Stimulated activated CD4-positive, alpha-beta T cell treated with anti-CD3 and anti-CD28 coated beads, TNF-alpha, amount 100 ng/mL, for 1 hour (primary cell): Measurements from ENCODE around the gene ATAD5.
"Not testable (repeated sequence)": the region's sequence is repeated elsewhere in the genome, so short reads cannot be mapped to it uniquely, and the experiment has no call there.

Experiments
- DNase-seq, 3 donors: peaks; one replicate each; pipeline ENCODE4 v3.0.0-alpha.2; 2020; ENCODE audit warnings: low read depth in 3 of 3, low spot score in 1 of 3

The ATAD5 gene

DNA sequence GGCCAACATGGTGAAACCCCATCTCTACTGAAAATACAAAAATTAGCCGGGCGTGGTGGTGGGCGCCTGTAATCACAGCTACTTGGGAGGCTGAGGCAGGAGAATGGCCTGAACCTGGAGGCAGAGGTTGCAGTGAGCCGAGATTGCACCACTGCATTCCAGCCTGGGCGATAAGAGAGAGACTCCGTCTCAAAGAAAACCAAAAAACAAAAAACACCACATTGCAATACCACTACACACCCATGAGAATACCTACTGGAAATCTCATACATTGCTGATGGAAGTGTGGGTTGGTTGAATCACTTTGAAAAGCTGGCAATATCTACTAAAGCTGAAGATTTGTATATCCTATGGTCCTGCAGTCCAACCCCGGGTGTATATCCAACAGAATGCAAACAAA lies 78.4 kb downstream of the ATAD5 start:
- DNase-seq, result not testable (repeated sequence)

DNA sequence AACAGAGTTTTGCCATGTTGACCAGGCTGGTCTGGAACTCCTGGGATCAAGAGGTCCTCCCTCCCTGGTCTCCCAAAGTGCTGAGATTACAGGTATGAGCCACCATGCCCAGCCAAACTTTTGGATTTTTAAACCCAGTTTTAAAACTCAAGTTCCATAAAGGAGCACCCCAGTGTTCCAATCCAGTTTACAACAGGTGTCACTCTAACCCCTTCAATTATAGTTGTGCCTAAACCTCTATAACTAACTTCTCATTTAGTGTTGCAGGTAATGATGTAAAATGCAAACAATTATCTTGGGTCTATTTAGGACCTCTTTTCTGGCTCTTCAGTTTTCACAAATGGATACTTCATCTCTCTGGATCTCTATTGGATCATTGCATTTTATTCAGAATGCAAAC lies 82.2 kb downstream of the ATAD5 start:
- no peak for DNase-seq

- DNase-seq, result no peak
Measured at GRCh38 chr17:30915833-30916611, 84.3 kb downstream of the ATAD5 start.

DNA sequence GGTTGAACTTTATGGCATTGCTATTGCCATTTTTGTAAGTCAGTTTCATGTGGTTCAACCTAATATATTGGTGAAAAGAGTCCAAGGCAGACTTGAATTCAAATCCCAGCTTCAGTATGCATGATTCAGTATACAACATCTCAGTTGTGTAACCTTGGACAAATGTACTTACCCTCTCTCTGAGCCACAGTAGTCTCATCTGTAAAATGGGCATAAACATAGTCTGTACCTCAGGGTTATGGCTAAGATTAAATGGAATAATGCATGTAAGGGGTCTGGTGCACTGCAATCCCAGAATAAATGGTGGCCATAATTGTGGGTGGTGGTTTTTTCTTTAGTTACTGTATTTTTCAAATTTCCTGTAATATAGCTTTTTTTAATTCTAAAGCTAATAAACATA lies 85.3 kb downstream of the ATAD5 start:
- DNase-seq, result no peak

DNA sequence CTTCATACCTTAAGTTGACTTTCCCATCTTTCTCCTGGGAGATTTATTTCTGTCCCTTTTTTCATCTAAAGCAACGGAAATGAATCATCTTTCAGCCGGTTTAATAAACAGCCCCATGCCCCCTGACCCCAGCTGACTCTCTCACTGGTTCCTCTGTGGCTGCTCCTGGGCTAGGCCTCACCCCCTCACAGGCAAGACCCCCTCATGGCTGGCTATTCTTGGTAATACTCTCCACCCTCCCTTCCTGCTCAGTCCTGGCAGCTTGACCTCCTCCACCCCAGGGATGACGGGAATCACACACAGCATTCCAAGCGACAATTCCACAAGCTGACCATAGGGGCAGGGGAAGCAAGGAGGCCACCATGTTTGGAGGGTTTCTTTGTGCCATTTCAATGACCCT lies 88.5 kb downstream of the ATAD5 start:
- DNase-seq, result no peak

DNA sequence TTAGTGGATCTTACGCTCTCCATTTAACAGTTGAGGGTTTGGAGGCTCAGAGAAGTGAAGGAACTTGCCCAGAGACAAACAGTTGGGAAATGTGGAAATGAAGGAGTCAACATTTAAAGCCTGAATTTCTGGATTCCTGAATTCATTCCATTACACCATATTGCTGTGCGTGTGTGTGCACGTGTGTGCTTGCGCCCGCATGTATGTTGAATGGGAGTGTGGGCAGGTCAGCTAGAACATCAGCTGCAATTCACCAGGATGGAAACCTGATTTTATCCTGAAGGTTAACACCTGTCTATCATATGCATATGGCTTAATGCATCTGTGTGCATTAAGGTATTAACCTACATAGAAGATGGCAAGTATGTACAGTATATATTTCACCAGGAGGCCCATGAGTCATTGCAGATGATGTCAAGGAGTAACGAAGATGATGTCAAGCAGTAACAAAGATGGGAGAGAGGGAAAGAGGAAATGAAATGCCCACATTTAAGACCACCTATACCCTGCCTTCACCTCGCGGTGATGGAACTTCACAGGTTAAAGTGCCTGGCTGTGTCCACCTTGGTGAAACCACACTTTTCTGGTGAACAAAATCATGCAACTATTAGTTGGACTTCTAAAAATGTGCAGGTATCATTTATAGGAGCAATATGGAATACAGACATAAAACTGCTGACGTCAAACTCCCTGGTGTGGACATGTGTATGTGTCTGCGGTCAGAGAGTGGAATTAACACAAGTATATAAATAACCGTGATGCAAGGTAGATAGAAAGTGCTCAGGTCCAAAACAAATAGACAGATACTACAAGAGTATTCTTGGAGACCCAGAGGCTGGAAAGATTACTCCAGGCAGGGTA lies 89.1 kb downstream of the ATAD5 start:
- no peak for DNase-seq

- DNase-seq, result no peak
Measured at GRCh38 chr17:30921544-30922196, 89.9 kb downstream of the ATAD5 start, which contains the start of gene ADAP2. Gene ADAP2 (plus strand): TSS chr17:30921945. CDS start chr17:30922015, 70 bp downstream.

- no peak for DNase-seq
Measured at GRCh38 chr17:30922235-30923030, 90.7 kb downstream of the ATAD5 start.

DNA sequence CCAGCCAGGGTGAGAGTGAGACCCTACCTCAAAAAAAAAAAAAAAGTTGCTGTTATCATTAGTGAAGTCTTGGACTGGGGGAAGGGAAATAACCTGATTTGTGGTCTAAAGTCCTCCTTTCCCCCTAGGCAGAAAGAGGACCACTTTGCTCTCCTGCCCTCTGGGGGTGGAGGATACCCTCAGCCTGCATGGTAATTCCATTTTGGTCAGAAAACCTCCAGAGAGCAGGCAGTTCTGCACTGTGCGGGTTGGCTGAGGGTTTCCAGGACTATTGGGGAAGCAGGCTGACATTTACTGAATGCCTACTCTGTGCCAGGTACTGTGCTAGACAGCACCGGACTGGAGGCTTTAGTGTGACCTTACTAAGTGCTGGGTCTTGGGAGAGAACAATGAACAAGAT lies 92.6 kb downstream of the ATAD5 start:
- no peak for DNase-seq

DNA sequence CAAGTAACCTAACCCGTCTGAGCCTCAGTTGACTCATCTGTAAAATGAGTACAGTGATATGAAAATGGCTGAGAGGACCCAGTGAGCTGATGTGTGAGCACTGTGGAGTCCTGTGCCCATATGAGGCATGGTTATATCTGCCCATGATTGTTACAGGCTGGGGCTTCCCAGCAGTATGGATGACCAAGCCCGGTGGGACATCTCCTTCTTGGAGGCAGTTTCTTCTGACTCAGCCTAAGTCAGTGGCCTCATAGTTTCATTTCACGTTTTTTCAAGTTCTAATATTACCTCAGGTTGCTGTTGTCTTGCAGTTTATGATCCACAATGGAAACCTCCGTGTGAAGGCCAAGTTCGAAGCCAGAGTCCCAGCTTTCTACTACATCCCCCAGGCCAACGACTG lies 94.8 kb downstream of the ATAD5 start:
- no peak for DNase-seq

- no peak for DNase-seq
Measured at GRCh38 chr17:30927756-30928155, 96.0 kb downstream of the ATAD5 start.

DNA sequence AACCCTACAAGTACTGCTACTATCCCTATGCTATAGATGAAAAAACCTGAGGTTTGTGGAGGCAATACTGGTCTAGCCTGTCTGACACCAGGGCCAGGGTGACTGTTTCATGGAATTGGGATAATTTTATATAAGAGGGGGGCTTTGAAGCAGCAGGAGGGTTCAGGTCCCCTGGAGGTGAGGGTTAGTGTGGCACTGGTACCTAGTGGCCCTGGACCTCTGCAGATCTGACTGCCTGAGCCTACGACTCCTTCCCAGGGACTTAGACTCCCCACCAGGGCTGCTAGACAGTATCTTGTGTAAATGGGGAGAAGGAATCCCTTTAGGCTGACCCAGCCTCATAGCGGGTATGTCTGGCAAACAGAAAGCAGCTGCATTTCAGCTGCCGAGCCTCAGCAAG lies 96.8 kb downstream of the ATAD5 start:
- DNase-seq, result no peak

DNA sequence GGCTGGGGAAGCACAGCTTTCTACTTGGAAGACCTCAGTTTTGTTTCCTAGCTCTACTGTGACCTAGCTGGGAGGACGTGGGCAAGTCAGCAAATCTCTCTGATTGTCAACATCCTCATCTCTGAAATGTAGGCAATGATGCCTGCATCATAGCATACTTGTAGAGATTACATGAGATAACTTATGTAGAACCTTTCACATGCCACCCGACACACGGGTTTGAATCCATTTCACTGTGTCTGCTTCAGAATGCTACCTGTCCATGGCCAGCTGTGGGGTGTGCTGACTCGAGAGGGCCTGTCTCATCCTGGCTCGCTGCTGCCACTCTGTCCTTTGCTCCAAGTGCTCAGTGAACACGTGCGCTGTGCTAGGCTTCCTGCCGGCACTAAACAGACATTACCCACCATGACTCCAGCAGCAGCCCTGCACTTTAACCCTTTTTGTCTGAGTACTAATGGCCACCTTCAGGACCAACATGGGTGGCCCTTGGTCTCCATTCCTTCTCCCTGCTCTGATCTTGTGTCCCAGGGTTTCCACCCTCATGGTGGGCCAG lies 97.4 kb downstream of the ATAD5 start:
- DNase-seq, result no peak

- not testable (repeated sequence) for DNase-seq
Measured at GRCh38 chr17:30929861-30930260, 98.1 kb downstream of the ATAD5 start.

DNA sequence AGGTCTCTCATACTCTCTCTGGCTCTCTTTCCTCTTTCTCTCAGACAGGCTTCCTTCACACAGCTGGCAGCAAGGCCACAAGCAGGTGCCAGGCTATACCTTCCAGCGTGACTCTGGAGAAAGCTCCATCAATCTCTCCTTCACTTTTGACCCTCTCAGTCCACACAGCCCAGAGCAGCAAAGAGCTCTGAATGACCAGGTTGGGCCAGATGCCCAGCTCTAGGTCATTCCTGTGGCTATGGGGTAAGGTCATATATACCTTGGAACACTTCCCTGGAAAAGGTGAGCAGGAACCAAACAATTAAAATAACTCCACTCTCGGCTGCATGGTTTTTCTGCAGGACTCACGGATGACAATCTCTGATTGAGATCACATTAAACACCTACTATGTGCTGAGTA lies 98.7 kb downstream of the ATAD5 start:
- DNase-seq, result no peak

DNA sequence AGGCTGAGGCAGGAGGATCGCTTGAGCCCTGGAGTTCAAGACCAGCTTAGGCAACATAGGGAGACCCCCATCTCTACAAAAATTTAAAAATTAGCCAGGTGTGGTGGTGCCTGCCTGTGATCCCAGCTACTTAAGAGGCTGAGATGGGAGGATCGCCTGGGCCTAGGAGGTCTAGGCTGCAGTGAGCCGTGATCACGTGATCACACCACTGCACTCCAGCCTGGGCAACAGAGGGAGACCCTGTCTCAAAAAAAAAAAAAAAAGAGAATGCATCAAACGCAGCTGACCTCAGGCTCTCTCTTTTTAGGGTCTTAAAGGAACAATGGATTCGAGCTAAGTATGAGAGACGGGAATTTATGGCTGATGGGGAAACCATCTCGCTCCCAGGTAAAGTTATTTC lies 99.8 kb downstream of the ATAD5 start:
- not testable (repeated sequence) for DNase-seq

GRCh38 chr17:30933966-30934365 lies 102.2 kb downstream of the ATAD5 start:
- no peak for DNase-seq

DNA sequence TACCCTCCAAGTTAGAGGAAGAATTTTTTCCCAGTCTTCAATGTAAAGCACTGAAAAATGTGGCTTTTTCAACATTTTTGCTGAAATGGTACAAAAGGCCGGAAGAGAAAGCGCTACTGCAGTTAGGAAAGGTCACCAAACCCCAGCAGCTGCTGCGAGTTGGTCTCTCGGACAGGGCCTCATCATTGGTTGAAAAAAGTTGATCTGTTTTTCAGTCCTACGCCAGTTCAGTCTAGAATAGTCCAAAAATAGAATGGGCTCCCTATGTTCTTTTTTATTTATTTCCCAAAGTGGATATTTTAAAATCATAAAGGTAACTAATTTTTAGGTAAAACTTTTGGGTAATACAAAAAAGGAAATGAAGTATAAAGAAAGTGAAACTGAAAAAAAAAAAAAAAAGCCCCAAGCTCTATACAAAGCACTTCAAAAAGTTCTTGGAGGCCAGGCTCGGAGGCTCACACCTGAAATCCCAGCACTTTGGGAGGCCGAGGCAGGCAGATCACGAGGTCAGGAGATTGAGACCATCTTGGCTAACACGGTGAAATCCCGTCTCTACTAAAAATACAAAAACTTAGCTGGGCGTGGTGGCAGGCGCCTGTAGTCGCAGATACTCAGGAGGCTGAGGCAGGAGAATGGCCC lies 107.4 kb downstream of the ATAD5 start:
- DNase-seq, result no peak

- DNase-seq, result no peak
Measured at GRCh38 chr17:30942308-30943079, 110.7 kb downstream of the ATAD5 start.
